Effector memory CD4-positive, alpha-beta T cell (primary cell): ENCODE results near the gene POC5.
A peak's percentile ranks its signal among the peaks of the same experiment; 100 is the strongest.
"Not testable (repeated sequence)": the region's sequence is repeated elsewhere in the genome, so short reads cannot be mapped to it uniquely, and the experiment has no call there.

Experiments used
- DNase-seq, 3 donors: peaks; one replicate each; pipeline ENCODE4 v3.0.0-alpha.2; 2020
- H3K27ac ChIP-seq: 2 replicates; pipeline ENCODE4 v1.7.0; 2013; ENCODE audit warnings: mild to moderate bottlenecking, low read length, moderate library complexity; ENCODE audit not compliant: insufficient read depth, poor library complexity, severe bottlenecking
- H3K27me3 ChIP-seq: replicated peaks from 2 replicates; pipeline ENCODE4 v1.7.0; 2013; ENCODE audit warnings: mild to moderate bottlenecking, low read length; ENCODE audit not compliant: insufficient read depth, control insufficient read depth, poor library complexity, severe bottlenecking
- H3K36me3 ChIP-seq: 2 replicates; pipeline ENCODE4 v1.7.0; 2013; ENCODE audit warnings: mild to moderate bottlenecking, low read length, moderate library complexity; ENCODE audit not compliant: control insufficient read depth, insufficient read depth
- H3K4me1 ChIP-seq: 2 replicates; pipeline ENCODE4 v1.7.0; 2013; ENCODE audit warnings: low read length, mild to moderate bottlenecking; ENCODE audit not compliant: control insufficient read depth, insufficient read depth, poor library complexity, severe bottlenecking
- H3K4me3 ChIP-seq: 2 replicates; pipeline ENCODE4 v1.7.0; 2013; ENCODE audit warnings: low read length, low read depth, mild to moderate bottlenecking; ENCODE audit not compliant: insufficient read depth, poor library complexity, severe bottlenecking
- H3K9me3 ChIP-seq: 2 replicates; pipeline ENCODE4 v1.7.0; 2013; ENCODE audit warnings: mild to moderate bottlenecking, low read length, moderate library complexity; ENCODE audit not compliant: control insufficient read depth

Gene POC5

GRCh38 chr5:75729321-75729720 is 12.1 kb upstream of the POC5 start:
- no peaks in the 10 kb centered on the region for H3K9me3 ChIP-seq
- H3K27ac ChIP-seq = no peak overlapping the region
- no peak for DNase-seq
- no peaks in the 10 kb centered on the region for H3K36me3 ChIP-seq
- H3K4me3 ChIP-seq = no peak overlapping the region
- no peaks in the 10 kb centered on the region for H3K27me3 ChIP-seq
- no peaks in the 10 kb centered on the region for H3K4me1 ChIP-seq

- Histone ChIP-seq H3K27ac (no peak overlapping the region), H3K4me3 (no peak overlapping the region), H3K4me1 (no peaks in the 10 kb centered on the region), H3K36me3 (no peaks in the 10 kb centered on the region), H3K9me3 (no peaks in the 10 kb centered on the region), H3K27me3 (no peaks in the 10 kb centered on the region)
- no peak for DNase-seq
These were observed 10.7 kb upstream of the POC5 start for GRCh38 chr5:75727931-75728330.

GRCh38 chr5:75726224-75726623 is 9.0 kb upstream of the POC5 start:
- not testable (repeated sequence) for H3K36me3 ChIP-seq, H3K27ac ChIP-seq, H3K27me3 ChIP-seq, H3K4me1 ChIP-seq, DNase-seq, H3K9me3 ChIP-seq, H3K4me3 ChIP-seq

- Histone ChIP-seq H3K4me1 (no peaks in the 10 kb centered on the region), H3K9me3 (no peaks in the 10 kb centered on the region), H3K27ac (no peak overlapping the region), H3K36me3 (no peaks in the 10 kb centered on the region), H3K27me3 (no peaks in the 10 kb centered on the region), H3K4me3 (no peak overlapping the region)
- no peak for DNase-seq
These were observed 6.1 kb upstream of the POC5 start for GRCh38 chr5:75723378-75723777.

- no peak overlapping the region for H3K27ac ChIP-seq
- H3K9me3 ChIP-seq = no peaks in the 10 kb centered on the region
- peaks cover 3% of the 10 kb centered on the region for H3K4me1 ChIP-seq
- no peak overlapping the region for H3K4me3 ChIP-seq
- H3K36me3 ChIP-seq = no peaks in the 10 kb centered on the region
- no peak for DNase-seq
- H3K27me3 ChIP-seq = no peaks in the 10 kb centered on the region
These were observed 4.3 kb upstream of the POC5 start for GRCh38 chr5:75721573-75721972.

- no peak overlapping the region for H3K27ac ChIP-seq
- H3K4me1 ChIP-seq = peaks cover 3% of the 10 kb centered on the region
- no peak for DNase-seq
- no peak overlapping the region for H3K4me3 ChIP-seq
- no peaks in the 10 kb centered on the region for H3K36me3 ChIP-seq
- H3K27me3 ChIP-seq = no peaks in the 10 kb centered on the region
- no peaks in the 10 kb centered on the region for H3K9me3 ChIP-seq
These were observed 3.6 kb upstream of the POC5 start for GRCh38 chr5:75720882-75721281.

- Histone ChIP-seq H3K4me3 (peak overlapping the region; percentile 62), H3K36me3 (peaks cover 3% of the 10 kb centered on the region), H3K27me3 (no peaks in the 10 kb centered on the region), H3K4me1 (peaks cover 3% of the 10 kb centered on the region), H3K27ac (peak overlapping the region; percentile 65), H3K9me3 (no peaks in the 10 kb centered on the region)
- DNase-seq = no peak
These were observed 539 bp downstream of the POC5 start for GRCh38 chr5:75716715-75717081.

- no peak overlapping the region for H3K4me3 ChIP-seq
- no peak for DNase-seq
- no peak overlapping the region for H3K27ac ChIP-seq
- H3K9me3 ChIP-seq = no peaks in the 10 kb centered on the region
- H3K27me3 ChIP-seq = no peaks in the 10 kb centered on the region
- H3K36me3 ChIP-seq = peaks cover 14% of the 10 kb centered on the region
- no peaks in the 10 kb centered on the region for H3K4me1 ChIP-seq
These were observed 5.1 kb downstream of the POC5 start for GRCh38 chr5:75712091-75712490.

GRCh38 chr5:75711151-75711550 is 6.1 kb downstream of the POC5 start:
- no peak for DNase-seq

GRCh38 chr5:75710637-75711036 is 6.6 kb downstream of the POC5 start:
- Histone ChIP-seq H3K36me3 (peaks cover 14% of the 10 kb centered on the region), H3K4me3 (no peak overlapping the region), H3K27me3 (no peaks in the 10 kb centered on the region), H3K4me1 (no peaks in the 10 kb centered on the region), H3K27ac (no peak overlapping the region), H3K9me3 (no peaks in the 10 kb centered on the region)
- DNase-seq = no peak

More at GRCh38 chr5:75711151-75711550, 6.1 kb downstream of the POC5 start:
- H3K4me1 ChIP-seq = no peaks in the 10 kb centered on the region
- H3K36me3 ChIP-seq = peaks cover 14% of the 10 kb centered on the region
- H3K27me3 ChIP-seq = no peaks in the 10 kb centered on the region
- no peaks in the 10 kb centered on the region for H3K9me3 ChIP-seq
- no peak overlapping the region for H3K27ac ChIP-seq
- no peak overlapping the region for H3K4me3 ChIP-seq
